Transverse colon (tissue), 4 donors: ENCODE data around the gene WWOX. TPM values are rescaled to one million over a fixed set of nuclear protein-coding genes. Genes with fewer than 3 reads are reported as not detected.

Experiments used
- DNase-seq: peaks from one replicate; pipeline ENCODE4 v3.0.0-alpha.2; 2019
- H3K27ac ChIP-seq, 4 donors: fragments of 200-600 bp; sonication (generic); 2 replicates each; pipeline ENCODE4 v1.5.1; 2016 to 2018; ENCODE audit warnings: inconsistent platforms in 4 of 4
- H3K27me3 ChIP-seq: fragments of 200-600 bp; sonication (generic); 2 replicates; pipeline ENCODE4 v1.5.1; 2017; ENCODE audit warnings: inconsistent platforms
- H3K36me3 ChIP-seq, 4 donors: fragments of 200-600 bp; sonication (generic); 2 replicates each; pipeline ENCODE4 v1.5.1; 2017 to 2019; ENCODE audit warnings: inconsistent platforms in 4 of 4
- H3K4me1 ChIP-seq, 4 donors: fragments of 200-600 bp; sonication (generic); 2 replicates each; pipeline ENCODE4 v1.5.1; 2017 to 2020; ENCODE audit warnings: inconsistent platforms in 4 of 4
- H3K4me3 ChIP-seq, 4 donors: fragments of 200-600 bp; sonication (generic); 1 replicate in 1 of 4; 2 replicates in 3 of 4; pipeline versions ENCODE4 v1.5.1 to v1.6.1; 2017 to 2019; ENCODE audit warnings: inconsistent platforms in 4 of 4
- H3K9me3 ChIP-seq, 2 donors: fragments of 200-600 bp; sonication (generic); 2 replicates each; pipeline ENCODE4 v1.5.1; 2017 to 2019; ENCODE audit warnings: inconsistent platforms in 2 of 2
- EP300 ChIP-seq: sonication (generic); formaldehyde crosslinking; IDR thresholded peaks from one replicate; pipeline ENCODE4 v1.6.1; 2017; ENCODE audit warnings: antibody characterized with exemption, low read depth
- POLR2A ChIP-seq: fragments of 450-650 bp; IDR thresholded peaks from one replicate; pipeline ENCODE4 v1.6.1; 2016; ENCODE audit warnings: antibody characterized with exemption, mild to moderate bottlenecking, moderate library complexity
- POLR2AphosphoS5 ChIP-seq, 3 donors: sonication (generic); formaldehyde crosslinking; IDR thresholded peaks; one replicate each; pipeline ENCODE4 v1.6.1; 2016; ENCODE audit warnings: antibody characterized with exemption in 3 of 3
- WGBS, 2 donors: methylation state at CpG; one replicate each; pipeline ENCODE4 v1.1.5; 2018; ENCODE audit warnings: low coverage in 1 of 2; 5-methylcytosine and 5-hydroxymethylcytosine counted together
- in situ Hi-C, 4 donors: fragments of 200-750 bp; cut with MboI; loops; one replicate each; pipeline versions ENCODE4 v1.15.0 to v1.15.1; 2017; ENCODE audit warnings: low sequenced_read_pairs in 3 of 4, low pct_ligation_motif_present in 1 of 4, low pct_unique_long_range_greater_than_20kb in 1 of 4
- intact Hi-C: fragments of 100-400 bp; cut with DNase I; formaldehyde crosslinking; loops from one replicate; pipeline ENCODE4 v1.15.1; 2023; ENCODE audit warnings: low total_unique reads
- total RNA-seq, 4 donors: library from RNA; depleted of rRNA; stranded (reverse); fragments of >200 nt; gene quantifications; one replicate each; pipeline ENCODE4 v1.1.0, GENCODE V29; 2016
- TF ChIP-seq, protein P1 (sequence below), 5 experiments: fragments of 200-600 bp in 3 of 5; fragments of 450-650 bp in 2 of 5; sonication (generic) in 3 of 5; IDR thresholded peaks; 1 replicate in 2 of 5; 2 replicates in 3 of 5; pipeline ENCODE4 v1.5.1; 2016 to 2017; ENCODE audit warnings: antibody characterized with exemption in 5 of 5, inconsistent platforms in 3 of 5, mild to moderate bottlenecking in 2 of 5, moderate library complexity in 1 of 5

Gene WWOX
- total RNA-seq, 4 donors from 2014 or later: 11.2 to 53.8 (median 24.8) TPM

DNA sequence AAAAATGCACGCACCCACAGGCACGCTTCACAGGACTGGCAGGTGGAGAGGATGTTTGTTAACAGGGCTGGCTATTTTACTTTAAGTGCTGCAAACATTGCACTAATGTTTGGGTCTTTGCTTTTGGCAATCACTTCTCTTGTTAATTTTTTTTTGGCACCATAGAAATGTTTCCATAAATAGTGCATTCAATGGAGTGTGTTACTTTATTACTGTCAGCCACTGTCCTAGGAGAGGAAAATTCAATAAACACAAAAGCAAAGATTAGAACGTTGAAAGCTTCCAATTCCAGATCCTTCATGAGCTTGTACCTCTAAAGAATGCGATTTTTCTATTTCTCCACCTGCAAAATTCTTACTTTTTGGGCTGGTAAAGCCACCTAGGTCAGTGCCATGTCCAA is 743.5 kb downstream of the WWOX start:
- in situ Hi-C loops: no loop called here
- TF ChIP-seq POLR2AphosphoS5 (IDR thresholded peaks at IDR 0.05): no peak
- TF ChIP-seq, protein P1, sequence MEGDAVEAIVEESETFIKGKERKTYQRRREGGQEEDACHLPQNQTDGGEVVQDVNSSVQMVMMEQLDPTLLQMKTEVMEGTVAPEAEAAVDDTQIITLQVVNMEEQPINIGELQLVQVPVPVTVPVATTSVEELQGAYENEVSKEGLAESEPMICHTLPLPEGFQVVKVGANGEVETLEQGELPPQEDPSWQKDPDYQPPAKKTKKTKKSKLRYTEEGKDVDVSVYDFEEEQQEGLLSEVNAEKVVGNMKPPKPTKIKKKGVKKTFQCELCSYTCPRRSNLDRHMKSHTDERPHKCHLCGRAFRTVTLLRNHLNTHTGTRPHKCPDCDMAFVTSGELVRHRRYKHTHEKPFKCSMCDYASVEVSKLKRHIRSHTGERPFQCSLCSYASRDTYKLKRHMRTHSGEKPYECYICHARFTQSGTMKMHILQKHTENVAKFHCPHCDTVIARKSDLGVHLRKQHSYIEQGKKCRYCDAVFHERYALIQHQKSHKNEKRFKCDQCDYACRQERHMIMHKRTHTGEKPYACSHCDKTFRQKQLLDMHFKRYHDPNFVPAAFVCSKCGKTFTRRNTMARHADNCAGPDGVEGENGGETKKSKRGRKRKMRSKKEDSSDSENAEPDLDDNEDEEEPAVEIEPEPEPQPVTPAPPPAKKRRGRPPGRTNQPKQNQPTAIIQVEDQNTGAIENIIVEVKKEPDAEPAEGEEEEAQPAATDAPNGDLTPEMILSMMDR (IDR thresholded peaks at IDR 0.05): no peak
- no peak for TF ChIP-seq EP300
- TF ChIP-seq POLR2A: no peak
- Histone ChIP-seq H3K4me1 (peaks cover 0 to 5% (median 0%) of the 10 kb centered on the region in 4 donors), H3K36me3 (no peaks in the 10 kb centered on the region), H3K9me3 (no peaks in the 10 kb centered on the region), H3K27me3 (no peaks in the 10 kb centered on the region), H3K4me3 (no peak overlapping the region), H3K27ac (no peak overlapping the region)
- intact Hi-C loops: no loop called here
- no peak for DNase-seq
- WGBS, 2 donors: 57 to 85% methylated on average over 3 to 4 of the region's 4 CpGs

DNA sequence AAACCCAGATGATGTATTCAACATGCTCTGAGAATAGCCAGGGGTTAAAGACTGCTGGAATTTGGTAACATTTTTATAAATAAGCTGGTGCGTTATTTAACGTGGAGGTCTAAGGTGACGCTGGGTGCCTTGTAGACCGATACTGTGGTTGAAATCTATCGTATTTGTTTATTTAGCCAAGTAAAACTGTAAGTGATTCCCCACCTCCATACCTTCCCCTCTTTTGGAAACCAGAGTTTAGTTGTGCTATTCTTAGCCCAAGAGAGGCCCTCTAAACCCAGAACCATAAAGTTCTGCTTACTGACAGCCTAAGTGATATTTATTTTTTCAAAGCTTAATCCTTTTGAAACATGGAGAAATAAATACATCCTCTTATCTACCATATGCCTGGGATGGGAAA is 744.5 kb downstream of the WWOX start:
- 79 to 100% methylated on average over 5 of the region's 5 CpGs for whole genome bisulfite sequencing, 2 donors

DNA sequence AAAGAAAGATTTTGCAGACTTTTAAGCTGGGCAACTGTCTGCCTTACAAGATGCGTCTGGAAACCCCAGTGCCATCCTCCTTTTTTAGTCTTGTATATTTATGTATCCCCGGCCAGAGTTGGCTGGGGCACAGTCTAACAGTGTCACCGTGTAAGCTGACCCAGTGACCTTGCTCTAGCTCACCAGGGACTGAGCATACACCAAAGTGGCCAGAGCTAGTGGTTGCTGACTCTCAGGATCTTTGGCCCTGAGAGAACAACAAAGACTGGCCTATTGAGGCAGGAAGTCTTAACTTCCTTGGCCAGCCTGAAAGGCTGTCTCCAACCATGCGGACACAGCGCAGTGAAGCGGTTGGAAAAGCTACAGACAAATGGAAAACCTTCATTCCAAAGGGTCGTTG is 745.2 kb downstream of the WWOX start:
- no peak overlapping the region for H3K27ac ChIP-seq
- WGBS, 2 donors: 86 to 89% methylated on average over 4 to 7 of the region's 7 CpGs
- H3K4me1 ChIP-seq: peaks cover 0 to 5% (median 0%) of the 10 kb centered on the region in 4 donors
- H3K9me3 ChIP-seq: no peaks in the 10 kb centered on the region
- TF ChIP-seq EP300 (no peak), POLR2A (no peak), POLR2AphosphoS5 (IDR thresholded peaks at IDR 0.05) (no peak)
- TF ChIP-seq, protein P1 (IDR thresholded peaks at IDR 0.05): no peak
- no peak overlapping the region for H3K4me3 ChIP-seq
- H3K27me3 ChIP-seq: no peaks in the 10 kb centered on the region
- intact Hi-C loops (no loop called here), in situ Hi-C loops (no loop called here)
- no peak for DNase-seq
- no peaks in the 10 kb centered on the region for H3K36me3 ChIP-seq

More for the DNA sequence above, 744.5 kb downstream of the WWOX start:
- no peak for DNase-seq
- in situ Hi-C loops (no loop called here), intact Hi-C loops (no loop called here)
- Histone ChIP-seq H3K27ac (no peak overlapping the region), H3K27me3 (no peaks in the 10 kb centered on the region), H3K4me3 (no peak overlapping the region), H3K4me1 (peaks cover 0 to 5% (median 0%) of the 10 kb centered on the region in 4 donors), H3K36me3 (no peaks in the 10 kb centered on the region), H3K9me3 (no peaks in the 10 kb centered on the region)
- no peak for TF ChIP-seq POLR2A
- TF ChIP-seq, protein P1 (IDR thresholded peaks at IDR 0.05): no peak
- no peak for TF ChIP-seq POLR2AphosphoS5 (IDR thresholded peaks at IDR 0.05)

DNA sequence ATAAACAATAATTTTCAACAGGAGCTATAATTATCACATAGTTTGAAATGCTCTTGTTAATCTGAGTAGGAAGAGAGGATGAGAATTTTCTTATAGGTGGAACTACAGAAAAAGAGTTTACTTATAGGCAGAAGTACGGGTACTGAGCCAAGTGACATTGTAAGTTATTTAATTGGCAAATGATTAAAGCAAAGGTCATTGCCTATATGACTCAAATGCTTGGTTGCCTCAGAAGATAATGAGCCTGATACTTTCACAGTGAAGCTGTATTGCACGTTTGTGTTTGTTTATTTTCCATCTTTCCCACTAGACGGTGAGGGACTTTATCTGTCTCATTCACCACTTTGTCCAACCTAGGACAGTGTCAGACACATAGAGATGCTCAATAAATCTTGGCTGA is 751.8 kb downstream of the WWOX start:
- Histone ChIP-seq H3K27ac (no peak overlapping the region), H3K4me3 (no peak overlapping the region), H3K9me3 (no peaks in the 10 kb centered on the region), H3K27me3 (no peaks in the 10 kb centered on the region), H3K4me1 (no peaks in the 10 kb centered on the region), H3K36me3 (no peaks in the 10 kb centered on the region)
- intact Hi-C loops: no loop called here
- 33 to 36% methylated on average over 3 of the region's 3 CpGs for WGBS, 2 donors
- TF ChIP-seq POLR2AphosphoS5 (IDR thresholded peaks at IDR 0.05): no peak
- TF ChIP-seq, protein P1 (IDR thresholded peaks at IDR 0.05): no peak
- TF ChIP-seq POLR2A: no peak
- no peak for TF ChIP-seq EP300
- in situ Hi-C loops: no loop called here
- no peak for DNase-seq
